WTC11 (cell line): Measurements from ENCODE around the gene TRPC3.

ENCODE experiments used
- MAX ChIP-seq: sonication (generic); formaldehyde crosslinking; IDR thresholded peaks from 2 replicates; pipeline ENCODE4 v1.8.0; 2022; ENCODE audit warnings: mild to moderate bottlenecking, missing genetic modification reagents
- NR1H2 ChIP-seq: sonication (generic); formaldehyde crosslinking; IDR thresholded peaks from 2 replicates; pipeline ENCODE4 v1.9.0; 2021; ENCODE audit warnings: mild to moderate bottlenecking, moderate library complexity, missing genetic modification reagents
- ZNF317 ChIP-seq: sonication (generic); formaldehyde crosslinking; IDR thresholded peaks from 2 replicates; pipeline ENCODE4 v1.8.1; 2023; ENCODE audit warnings: low read depth, mild to moderate bottlenecking, moderate library complexity, missing genetic modification reagents, borderline replicate concordance

DNA sequence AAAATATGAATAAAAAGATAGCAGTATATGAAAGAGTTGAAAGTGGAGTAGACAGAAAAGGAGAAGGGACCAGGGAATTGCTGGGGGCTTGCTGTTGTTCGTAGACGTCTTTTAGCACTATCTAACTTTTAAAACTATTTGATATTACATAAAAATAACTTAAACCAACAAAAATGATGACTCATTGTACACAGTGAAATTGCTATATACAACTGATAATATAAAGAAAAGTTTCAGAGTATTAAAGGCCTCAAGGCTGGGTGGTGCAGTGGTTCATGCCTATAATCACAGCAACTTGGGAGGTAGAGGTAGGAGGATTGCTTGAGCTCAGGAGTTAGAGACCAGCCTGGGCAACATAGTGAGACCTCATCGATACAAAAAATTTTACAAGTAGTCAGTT lies 5.2 kb downstream of the TRPC3 start:
- TF ChIP-seq NR1H2 (no peak), ZNF317 (no peak), MAX (CRISPR knock-in tag) (no peak)
